HT1080 (cell line): ENCODE data around the gene FRMD3. TPM values are rescaled to one million over a fixed set of nuclear protein-coding genes. Genes with fewer than 3 reads are reported as not detected.

Experiments
- DNase-seq: peaks from one replicate; pipeline ENCODE4 v3.0.0-alpha.2; 2015; ENCODE audit warnings: low read depth
- total RNA-seq: library from RNA; depleted of rRNA; stranded (reverse); fragments of >200 nt; shearing (Covaris generic); gene quantifications from 2 replicates; pipeline ENCODE4 v1.2.3, GENCODE V29; 2014

Gene FRMD3
- total RNA-seq, 1 experiment from 2014 or later = 5.7 TPM

- no peak for DNase-seq
Observed at GRCh38 chr9:83240671-83241070, 297.5 kb downstream of the FRMD3 start.

- no peak for DNase-seq
Observed at GRCh38 chr9:83239747-83240146, 298.5 kb downstream of the FRMD3 start.

GRCh38 chr9:83238871-83239640, 299.1 kb downstream of the FRMD3 start:
- no peak for DNase-seq

- no peak for DNase-seq
Observed at GRCh38 chr9:83236029-83236696, 302.0 kb downstream of the FRMD3 start.

- no peak for DNase-seq
Observed at GRCh38 chr9:83235526-83235925, 302.7 kb downstream of the FRMD3 start.

GRCh38 chr9:83234541-83234940, 303.7 kb downstream of the FRMD3 start:
- peak; percentile 30 for DNase-seq

GRCh38 chr9:83233647-83234046, 304.6 kb downstream of the FRMD3 start:
- DNase-seq = no peak

GRCh38 chr9:83231039-83231438, 307.2 kb downstream of the FRMD3 start:
- peak; percentile 40 for DNase-seq

- peak; percentile 81 for DNase-seq
Observed at GRCh38 chr9:83220730-83221129, 317.5 kb downstream of the FRMD3 start.

GRCh38 chr9:83219924-83220438, 318.2 kb downstream of the FRMD3 start:
- no peak for DNase-seq

GRCh38 chr9:83219154-83219923, 318.9 kb downstream of the FRMD3 start:
- DNase-seq = peak; percentile 82

- no peak for DNase-seq
Observed at GRCh38 chr9:83218411-83219090, 319.6 kb downstream of the FRMD3 start.

- DNase-seq = no peak
Observed at GRCh38 chr9:83209188-83209731, 328.9 kb downstream of the FRMD3 start.

- DNase-seq = no peak
Observed at GRCh38 chr9:83208065-83208850, 329.9 kb downstream of the FRMD3 start.

GRCh38 chr9:83204047-83204446, 334.2 kb downstream of the FRMD3 start:
- DNase-seq = no peak

GRCh38 chr9:83200531-83200930, 337.7 kb downstream of the FRMD3 start:
- no peak for DNase-seq

GRCh38 chr9:83199832-83200231, 338.4 kb downstream of the FRMD3 start:
- no peak for DNase-seq

- DNase-seq = peak; percentile 24
Observed at GRCh38 chr9:83199240-83199639, 339.0 kb downstream of the FRMD3 start.

GRCh38 chr9:83198371-83198770, 339.8 kb downstream of the FRMD3 start:
- DNase-seq = no peak

- no peak for DNase-seq
Observed at GRCh38 chr9:83197591-83197990, 340.6 kb downstream of the FRMD3 start.
